Bronchial epithelial cell (primary cell): ENCODE data around the gene TBATA. TPM values are rescaled to one million over a fixed set of nuclear protein-coding genes. Genes with fewer than 3 reads are reported as not detected.

Experiments
- DNase-seq: peaks from one replicate; pipeline ENCODE4 v3.0.0-alpha.2; 2010; ENCODE audit warnings: low read depth
- FAIRE-seq: peaks from 2 replicates; lab custom pipeline; 2011; peaks lifted over from hg19 to GRCh38; lab: Jason Lieb, UNC
- H3K27me3 ChIP-seq: 2 replicates; pipeline ENCODE4 v1.5.1; 2011; ENCODE audit warnings: low read length; ENCODE audit not compliant: control insufficient read depth, insufficient read depth
- H3K36me3 ChIP-seq: 2 replicates; pipeline ENCODE4 v1.5.1; 2011; ENCODE audit warnings: low read length; ENCODE audit not compliant: control insufficient read depth, insufficient read depth
- H3K4me3 ChIP-seq: 2 replicates; pipeline ENCODE4 v1.5.1; 2011; ENCODE audit warnings: mild to moderate bottlenecking, low read depth, low read length, control low read depth
- CTCF ChIP-seq: IDR thresholded peaks from 2 replicates; pipeline ENCODE4 v1.5.1; 2011; ENCODE audit warnings: mild to moderate bottlenecking, moderate library complexity, low read length, control low read depth, inconsistent platforms; ENCODE audit not compliant: insufficient read depth, severe bottlenecking
- total RNA-seq: library from RNA; depleted of rRNA; stranded (reverse); fragments of >200 nt; gene quantifications from 2 replicates; pipeline ENCODE4 v1.2.1, GENCODE V29; 2014

The TBATA gene
- total RNA-seq, 1 donor from 2014 or later: not detected

DNA sequence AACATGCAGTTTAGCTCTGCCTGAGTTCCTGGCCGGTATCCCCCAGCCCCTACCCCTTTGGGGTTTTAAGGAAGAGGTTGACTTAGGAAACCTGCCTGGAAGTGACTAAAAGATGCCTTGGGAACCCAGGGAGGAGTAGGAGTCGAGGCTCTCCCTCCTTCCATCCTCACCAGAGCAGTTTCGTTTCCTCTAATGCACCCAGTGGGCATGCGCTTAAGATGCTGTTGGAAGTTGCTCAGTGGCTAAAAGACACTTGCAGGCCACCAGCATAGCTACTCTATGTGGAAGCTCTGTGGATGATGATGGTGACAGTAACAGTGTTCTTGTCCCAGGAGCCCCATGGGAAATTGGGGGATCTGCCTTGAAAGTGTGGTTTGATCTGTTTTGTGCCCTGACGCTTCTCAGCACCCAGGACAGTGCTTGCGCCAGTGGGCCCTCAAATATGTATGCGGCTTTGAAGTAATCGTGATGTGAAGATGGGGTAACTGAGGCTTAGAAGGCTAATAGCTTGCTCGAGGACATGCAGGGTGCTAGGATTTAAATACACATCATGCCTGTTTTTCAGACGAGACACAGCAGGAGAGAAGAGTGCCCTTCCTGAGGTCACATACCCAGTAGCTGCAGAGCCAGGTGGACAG, 32.0 kb downstream of the TBATA start:
- Histone ChIP-seq H3K27me3 (peaks cover 7% of the 10 kb centered on the region), H3K36me3 (no peaks in the 10 kb centered on the region), H3K4me3 (no peak overlapping the region)
- FAIRE-seq (no peak), DNase-seq (no peak)
- no peak for TF ChIP-seq CTCF

GRCh38 chr10:70752571-70752970, 32.6 kb downstream of the TBATA start:
- H3K4me3 ChIP-seq: no peak overlapping the region
- H3K27me3 ChIP-seq: peaks cover 7% of the 10 kb centered on the region
- DNase-seq (no peak), FAIRE-seq (no peak)
- no peak for TF ChIP-seq CTCF
- no peaks in the 10 kb centered on the region for H3K36me3 ChIP-seq

DNA sequence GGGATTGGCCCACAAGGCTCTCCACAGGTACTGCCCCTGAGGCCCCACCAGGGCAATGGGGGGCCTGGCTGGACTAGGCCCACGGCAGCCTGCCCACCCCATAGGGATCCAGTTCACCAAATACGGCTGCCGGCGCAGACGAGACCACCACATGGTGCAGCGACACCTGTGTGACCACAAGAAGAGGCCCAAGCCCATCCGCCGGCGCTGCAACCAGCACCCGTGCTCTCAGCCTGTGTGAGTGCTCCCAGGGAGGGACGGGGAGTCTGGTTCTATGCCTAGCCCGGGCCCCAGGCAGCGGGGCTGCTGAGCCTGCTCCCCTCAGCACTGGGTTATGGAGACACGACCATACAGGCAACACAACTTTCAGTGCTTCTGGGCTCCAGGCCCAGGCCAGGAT, 33.2 kb downstream of the TBATA start:
- FAIRE-seq: no peak

DNA sequence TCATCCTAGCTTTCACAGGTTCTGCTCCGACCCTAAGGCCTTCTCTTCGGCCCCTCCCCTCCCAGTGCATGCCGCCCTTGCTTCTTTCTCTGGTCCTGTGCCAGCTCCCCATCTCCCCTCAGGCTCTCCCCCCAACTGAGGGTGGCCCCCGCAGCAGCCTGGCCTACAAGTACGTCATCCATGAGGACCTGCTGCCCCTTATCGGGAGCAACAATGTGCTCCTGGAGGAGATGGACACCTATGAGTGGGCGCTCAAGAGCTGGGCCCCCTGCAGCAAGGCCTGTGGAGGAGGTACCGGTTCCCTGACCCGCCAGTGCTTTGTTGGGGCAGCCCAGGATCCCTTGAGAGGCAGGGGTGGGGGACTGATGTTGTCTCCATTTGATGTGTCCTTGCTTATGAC, 33.8 kb downstream of the TBATA start:
- Histone ChIP-seq H3K36me3 (no peaks in the 10 kb centered on the region), H3K27me3 (peaks cover 4% of the 10 kb centered on the region), H3K4me3 (no peak overlapping the region)
- FAIRE-seq (no peak), DNase-seq (no peak)
- TF ChIP-seq CTCF: no peak

More for the DNA sequence above, 33.2 kb downstream of the TBATA start:
- no peak overlapping the region for H3K4me3 ChIP-seq
- TF ChIP-seq CTCF: no peak
- no peak for DNase-seq
- no peaks in the 10 kb centered on the region for H3K36me3 ChIP-seq
- H3K27me3 ChIP-seq: peaks cover 7% of the 10 kb centered on the region

DNA sequence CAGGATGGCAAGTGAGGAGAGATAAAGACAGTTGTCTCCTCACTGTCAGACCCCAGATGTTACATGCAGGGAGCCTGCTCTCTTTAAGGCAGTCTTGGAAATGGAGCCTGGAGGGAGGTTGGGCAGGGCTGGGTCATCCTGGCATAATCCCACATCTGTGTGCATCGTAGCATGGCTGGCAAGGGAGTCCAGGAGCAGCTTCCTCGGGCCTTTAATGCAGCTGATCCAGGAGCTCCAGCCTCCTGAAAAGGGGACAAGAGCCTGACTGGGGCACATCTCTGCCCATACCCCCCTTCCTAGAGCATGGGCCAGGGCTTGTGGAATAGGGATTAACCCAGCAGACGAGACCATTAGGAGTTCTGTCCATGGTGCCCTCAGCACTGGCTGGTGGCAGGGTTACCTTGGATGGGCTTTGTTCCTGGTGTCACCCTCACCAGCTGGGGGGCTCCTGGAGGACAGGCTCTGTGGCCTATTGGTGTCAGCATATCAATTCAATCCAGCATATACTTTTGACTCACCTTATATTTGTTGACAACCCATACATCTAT, 34.9 kb downstream of the TBATA start:
- TF ChIP-seq CTCF: no peak
- Histone ChIP-seq H3K36me3 (no peaks in the 10 kb centered on the region), H3K27me3 (peaks cover 2% of the 10 kb centered on the region), H3K4me3 (no peak overlapping the region)
- DNase-seq (no peak), FAIRE-seq (peak; percentile 32)

DNA sequence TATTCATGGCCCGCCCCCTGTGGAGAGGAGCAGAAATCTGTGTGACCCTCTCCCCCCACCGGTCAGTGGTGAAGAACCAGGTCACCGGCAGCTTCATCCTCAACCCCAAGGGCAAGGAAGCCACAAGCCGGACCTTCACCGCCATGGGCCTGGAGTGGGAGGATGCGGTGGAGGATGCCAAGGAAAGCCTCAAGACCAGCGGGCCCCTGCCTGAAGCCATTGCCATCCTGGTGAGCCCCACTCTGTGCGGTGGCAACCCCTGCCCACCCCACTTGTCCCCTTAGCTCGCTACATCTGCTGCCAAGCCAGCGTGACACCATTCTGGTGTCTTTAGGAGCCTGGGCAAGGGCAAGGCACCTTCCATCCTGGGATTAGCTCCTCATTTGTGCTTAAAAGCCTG, 35.4 kb downstream of the TBATA start:
- Histone ChIP-seq H3K27me3 (peaks cover 2% of the 10 kb centered on the region), H3K36me3 (no peaks in the 10 kb centered on the region), H3K4me3 (no peak overlapping the region)
- no peak for FAIRE-seq
- DNase-seq: no peak
- TF ChIP-seq CTCF: no peak
